ES-I3 (cell line): ENCODE measurements around the gene FUT1.
"Not testable (repeated sequence)": the region's sequence is repeated elsewhere in the genome, so short reads cannot be mapped to it uniquely, and the experiment has no call there.

Experiments used
- H3K36me3 ChIP-seq: 2 replicates; pipeline ENCODE4 v1.6.1; 2013; ENCODE audit warnings: mild to moderate bottlenecking, low read length, control low read depth, moderate library complexity; ENCODE audit not compliant: insufficient read depth
- H3K4me1 ChIP-seq: 2 replicates; pipeline ENCODE4 v1.6.1; 2013; ENCODE audit warnings: mild to moderate bottlenecking, control low read depth, low read length; ENCODE audit not compliant: insufficient read depth
- H3K9ac ChIP-seq: 2 replicates; pipeline ENCODE4 v1.6.1; 2013; ENCODE audit warnings: low read depth, mild to moderate bottlenecking, low read length, moderate library complexity
- H3K9me3 ChIP-seq: 2 replicates; pipeline ENCODE4 v1.6.1; 2013; ENCODE audit warnings: mild to moderate bottlenecking, low read length, moderate library complexity; ENCODE audit not compliant: control insufficient read depth, insufficient read depth

Gene FUT1

DNA sequence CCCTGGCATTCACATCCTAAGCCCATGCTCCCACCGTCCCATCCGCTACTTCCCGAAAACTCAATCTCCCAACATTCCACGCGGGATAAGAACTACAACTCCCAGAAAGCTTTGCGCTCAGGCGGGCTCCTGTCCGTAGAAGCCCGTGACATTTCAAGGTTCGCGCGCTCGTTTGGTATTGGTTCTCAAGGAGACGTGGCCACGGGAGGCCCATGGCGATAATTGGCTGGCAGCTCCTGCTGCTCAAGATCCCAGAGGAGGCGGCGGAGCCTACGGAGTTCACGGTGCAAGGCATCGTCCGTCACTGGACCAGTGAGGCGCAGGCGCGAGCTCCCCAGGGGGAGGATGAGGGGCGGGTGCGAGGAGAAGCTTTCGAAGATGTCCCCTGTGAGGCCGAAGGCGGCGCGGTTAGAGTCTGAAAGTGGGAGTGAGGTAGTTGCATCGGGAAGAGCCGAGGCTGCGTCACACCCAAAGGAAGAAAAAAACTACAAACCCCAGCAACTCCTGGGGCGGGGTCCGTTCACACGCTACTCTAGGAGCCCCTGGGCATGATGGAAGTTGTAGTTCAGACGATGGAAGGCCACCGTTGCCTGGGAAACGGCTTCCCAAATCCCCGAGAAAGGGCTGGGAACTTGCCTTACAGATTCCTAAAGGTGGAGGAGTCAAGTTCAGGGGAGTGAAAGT, 31.7 kb downstream of the FUT1 start:
- H3K36me3 ChIP-seq, result no peaks in the 10 kb centered on the region
- H3K4me1 ChIP-seq, result peaks cover 14% of the 10 kb centered on the region; the same call in 1 of the 2 replicates
- H3K9me3 ChIP-seq, result no peaks in the 10 kb centered on the region
- peak overlapping the region; percentile 79 for H3K9ac ChIP-seq

DNA sequence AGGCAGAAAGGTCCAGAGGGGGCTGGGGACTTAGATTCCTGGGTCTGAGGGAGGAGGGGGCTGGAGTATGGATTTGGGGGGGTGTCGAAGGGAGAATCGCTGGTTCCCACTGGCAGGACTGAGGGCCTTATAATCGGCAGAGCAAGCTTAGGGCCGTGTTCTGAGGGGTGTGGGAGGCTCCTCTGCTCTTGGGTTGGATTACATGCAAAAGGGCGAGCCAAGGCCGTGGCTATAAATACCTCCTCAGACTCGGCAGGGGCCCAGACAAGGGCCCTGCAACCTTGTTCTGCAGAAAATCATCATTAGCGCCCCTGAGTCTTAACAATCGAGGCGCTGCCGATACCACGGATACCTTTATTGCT, 32.2 kb downstream of the FUT1 start:
- Histone ChIP-seq H3K4me1 (peaks cover 13% of the 10 kb centered on the region; the same call in 1 of the 2 replicates), H3K9me3 (no peaks in the 10 kb centered on the region), H3K9ac (peak overlapping the region; percentile 79; the same call in 1 of the 2 replicates)

GRCh38 chr19:48719263-48720171, 32.9 kb downstream of the FUT1 start, which contains the start of gene MAMSTR:
TSS of gene MAMSTR (minus strand) at chr19:48719725. CDS start at chr19:48719031, 694 bp downstream.
- peaks cover 14% of the 10 kb centered on the region; the same call in 1 of the 2 replicates for H3K4me1 ChIP-seq
- H3K9ac ChIP-seq, result peak within 1 kb of the TSS; percentile 79; the same call in 1 of the 2 replicates
- H3K9me3 ChIP-seq, result no peaks in the 10 kb centered on the region
- no peaks in the 10 kb centered on the region for H3K36me3 ChIP-seq

More for the DNA sequence above, 32.2 kb downstream of the FUT1 start:
- H3K36me3 ChIP-seq, result no peaks in the 10 kb centered on the region

DNA sequence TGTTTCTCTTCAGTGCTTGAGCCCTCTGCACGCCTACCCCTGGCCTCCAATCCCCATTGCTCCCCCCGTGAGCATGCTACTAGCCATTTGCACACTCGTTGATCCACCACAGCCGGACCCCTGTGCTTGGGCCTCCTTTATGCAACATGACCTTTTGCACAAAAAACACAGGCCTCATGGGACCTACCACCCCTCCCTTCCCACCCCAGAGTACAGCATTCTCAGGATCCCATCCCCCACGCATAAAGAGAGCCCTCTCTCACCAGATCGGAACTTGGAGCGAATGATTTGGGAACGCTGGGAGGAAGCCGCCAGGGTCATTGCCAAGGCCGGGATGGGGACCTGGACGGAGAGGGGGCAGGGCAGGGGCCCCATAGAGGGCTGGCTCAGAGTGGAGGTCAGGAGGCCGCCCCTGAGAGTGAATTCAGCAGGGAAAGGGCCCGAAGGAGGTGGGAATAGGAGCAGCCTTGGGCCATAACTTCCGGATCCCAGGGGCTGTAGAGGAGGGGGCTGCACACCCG, 33.7 kb downstream of the FUT1 start:
- Histone ChIP-seq H3K9ac (peak overlapping the region; percentile 79; the same call in 1 of the 2 replicates), H3K36me3 (no peaks in the 10 kb centered on the region), H3K4me1 (peaks cover 14% of the 10 kb centered on the region; the same call in 1 of the 2 replicates), H3K9me3 (no peaks in the 10 kb centered on the region)

- not testable (repeated sequence) for H3K9ac ChIP-seq, H3K9me3 ChIP-seq, H3K36me3 ChIP-seq
- peaks cover 14% of the 10 kb centered on the region; the same call in 1 of the 2 replicates for H3K4me1 ChIP-seq
Measured at GRCh38 chr19:48718106-48718505, 34.3 kb downstream of the FUT1 start.

GRCh38 chr19:48716562-48717291, 35.7 kb downstream of the FUT1 start:
- no peaks in the 10 kb centered on the region for H3K9me3 ChIP-seq
- peak overlapping the region; percentile 10; the same call in 1 of the 2 replicates for H3K9ac ChIP-seq
- no peaks in the 10 kb centered on the region for H3K36me3 ChIP-seq
- peaks cover 14% of the 10 kb centered on the region; the same call in 1 of the 2 replicates for H3K4me1 ChIP-seq

DNA sequence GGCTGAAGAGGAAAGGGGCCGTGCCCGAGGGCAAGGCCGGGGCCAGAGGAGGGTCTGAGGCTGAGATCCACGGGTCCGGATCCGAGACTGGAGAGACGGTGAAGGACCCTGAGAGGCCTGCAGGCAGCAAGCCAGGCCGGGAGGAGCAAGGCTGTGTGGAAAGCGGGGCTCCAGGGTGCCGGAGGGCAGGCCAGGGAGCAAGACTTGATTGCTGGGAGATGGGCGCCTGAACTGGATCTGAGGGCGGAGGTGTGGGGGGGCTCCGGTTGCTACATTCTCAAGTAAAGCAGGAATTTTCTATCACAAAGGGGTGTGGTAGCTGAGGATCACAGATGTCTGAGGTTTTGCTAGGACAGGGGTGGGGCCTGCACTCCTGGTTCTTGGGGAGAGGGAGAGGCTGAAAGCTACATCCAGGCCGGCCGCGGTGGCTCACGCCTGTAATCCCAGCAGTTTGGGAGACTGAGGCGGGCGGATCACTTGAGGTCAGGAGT, 36.7 kb downstream of the FUT1 start:
- Histone ChIP-seq H3K9ac (no peak overlapping the region), H3K9me3 (no peaks in the 10 kb centered on the region), H3K4me1 (peaks cover 14% of the 10 kb centered on the region; the same call in 1 of the 2 replicates)

GRCh38 chr19:48714759-48715675, 37.4 kb downstream of the FUT1 start:
- H3K36me3 ChIP-seq, result no peaks in the 10 kb centered on the region
- peak overlapping the region; percentile 34; the same call in 1 of the 2 replicates for H3K9ac ChIP-seq
- H3K9me3 ChIP-seq, result no peaks in the 10 kb centered on the region
- peaks cover 14% of the 10 kb centered on the region; the same call in 1 of the 2 replicates for H3K4me1 ChIP-seq

More for the DNA sequence above, 36.7 kb downstream of the FUT1 start:
- no peaks in the 10 kb centered on the region for H3K36me3 ChIP-seq

DNA sequence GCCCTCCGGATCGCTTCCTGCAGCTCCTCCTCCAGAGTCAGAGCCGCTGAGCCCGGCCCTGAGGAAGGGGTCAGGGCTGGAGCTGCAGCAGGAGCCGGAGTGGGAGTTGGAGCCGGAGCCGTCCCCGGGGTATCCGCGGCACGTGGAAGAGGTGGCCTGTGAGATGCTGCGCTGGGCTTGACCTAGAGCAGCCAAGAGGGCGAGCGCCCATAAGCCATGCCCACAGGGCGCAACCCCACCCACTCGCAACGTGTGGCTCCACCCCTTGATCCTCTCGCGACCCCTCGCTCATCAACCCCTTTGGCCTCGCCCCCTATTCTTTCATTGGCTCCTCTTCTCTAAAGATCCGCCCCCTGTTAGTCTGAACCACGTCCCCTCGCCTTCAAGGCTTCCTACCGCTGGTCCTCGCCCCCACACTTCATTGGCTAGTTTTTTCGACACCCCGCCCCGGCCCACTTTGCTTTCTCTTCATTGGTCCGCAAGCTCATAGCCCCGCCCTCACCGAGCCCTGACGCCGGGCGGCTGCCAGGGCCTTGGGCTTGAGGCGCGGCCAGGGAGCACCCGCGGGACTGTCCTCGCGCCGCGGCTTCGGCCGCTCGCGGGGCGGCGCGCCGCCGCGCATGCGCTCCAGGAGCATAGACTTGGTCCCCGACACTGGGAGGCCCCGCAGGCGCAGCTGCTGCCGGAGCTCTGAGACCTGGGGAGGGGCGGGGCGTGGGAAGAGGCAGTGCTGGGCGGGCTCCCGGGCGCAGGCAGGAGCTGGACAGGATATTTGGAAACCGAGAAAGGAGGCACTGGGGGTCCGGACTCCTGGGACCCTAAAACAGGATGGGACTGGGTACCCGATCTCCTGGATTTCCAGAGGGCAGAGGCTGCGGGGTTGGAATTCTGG, 38.3 kb downstream of the FUT1 start:
- H3K9ac ChIP-seq, result peak overlapping the region; percentile 69
- no peaks in the 10 kb centered on the region for H3K36me3 ChIP-seq

DNA sequence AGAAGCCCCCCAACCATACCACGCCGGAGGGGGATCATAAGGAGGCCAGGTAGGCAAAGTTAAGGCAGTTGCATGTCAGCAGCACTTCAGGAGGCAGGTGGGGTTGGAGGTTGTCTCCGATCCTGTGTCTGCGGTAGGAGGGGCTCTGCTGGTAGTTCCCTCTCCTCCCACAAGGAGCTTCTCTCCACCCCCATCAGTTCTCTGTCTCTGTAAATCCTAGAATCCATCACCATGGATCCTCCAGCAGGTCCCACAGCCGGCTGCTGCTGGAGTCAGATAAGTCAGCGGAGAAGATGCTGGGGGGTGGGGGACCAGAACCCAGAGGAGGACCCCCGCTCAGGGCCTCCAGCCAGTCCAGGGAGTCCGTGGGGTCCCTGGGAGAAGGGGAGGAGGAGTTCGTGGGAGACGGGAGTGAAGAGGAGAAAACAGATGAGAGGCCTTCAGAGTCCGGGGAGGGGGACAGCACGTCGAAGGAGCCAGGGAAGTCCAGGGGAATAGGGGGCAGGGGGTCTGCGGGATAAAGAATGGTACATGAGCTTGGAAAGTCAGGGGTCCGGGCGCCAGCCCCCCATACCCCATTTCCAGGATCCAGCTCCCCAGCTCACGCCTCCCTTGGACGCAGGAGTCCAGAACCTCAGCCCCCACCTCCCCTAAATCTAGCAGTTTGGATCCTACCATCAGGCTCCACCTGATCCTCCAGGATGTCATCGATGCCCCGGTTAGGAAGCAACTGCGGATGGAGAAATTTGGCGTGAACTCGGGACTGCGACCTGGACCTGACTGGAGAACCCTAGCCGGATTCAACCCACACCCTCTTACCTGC, 39.2 kb downstream of the FUT1 start:
- Histone ChIP-seq H3K4me1 (peaks cover 10% of the 10 kb centered on the region; the same call in 1 of the 2 replicates), H3K36me3 (no peaks in the 10 kb centered on the region), H3K9ac (peak overlapping the region; percentile 69), H3K9me3 (no peaks in the 10 kb centered on the region)

More for the DNA sequence above, 38.3 kb downstream of the FUT1 start:
- H3K9me3 ChIP-seq, result no peaks in the 10 kb centered on the region
- H3K4me1 ChIP-seq, result peaks cover 14% of the 10 kb centered on the region; the same call in 1 of the 2 replicates

DNA sequence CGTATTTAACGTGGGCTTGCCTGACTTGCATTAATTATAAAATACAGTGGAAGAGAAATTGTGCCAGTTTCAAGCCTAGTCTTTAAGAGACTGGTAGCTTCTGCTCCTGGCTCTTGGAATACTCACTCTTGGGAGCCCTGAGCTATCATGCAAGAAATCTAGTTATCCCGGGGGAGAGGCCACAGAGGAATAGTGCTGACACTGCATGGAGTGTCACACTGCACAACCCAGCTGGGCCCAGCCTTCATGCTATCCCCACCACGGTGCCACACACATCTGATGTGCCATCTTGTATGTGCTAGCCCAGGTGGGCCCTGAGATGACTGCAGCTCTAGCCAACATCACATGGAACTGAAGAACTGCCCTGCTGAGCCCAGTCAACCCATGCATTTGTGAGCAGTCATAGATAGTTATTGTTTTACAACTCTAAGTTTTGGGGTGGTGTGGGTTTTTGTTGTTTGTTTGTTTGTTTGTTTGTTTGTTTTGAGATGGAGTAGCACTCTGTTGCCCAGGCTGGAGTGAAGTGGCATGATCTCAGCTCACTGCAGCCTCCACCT, 41.3 kb downstream of the FUT1 start:
- Histone ChIP-seq H3K4me1 (peaks cover 6% of the 10 kb centered on the region; the same call in 1 of the 2 replicates), H3K9me3 (no peaks in the 10 kb centered on the region), H3K36me3 (no peaks in the 10 kb centered on the region), H3K9ac (no peak overlapping the region)
